Erythroblast (primary cell): ENCODE data around the gene HIC1.

Experiments
- GATA1 ChIP-seq: IDR thresholded peaks from 2 replicates; pipeline ENCODE4 v1.6.1; 2011; ENCODE audit warnings: low read depth, mild to moderate bottlenecking, control low read depth, low read length, moderate library complexity
- POLR2A ChIP-seq: IDR thresholded peaks from 2 replicates; pipeline ENCODE4 v1.6.1; 2011; ENCODE audit warnings: mild to moderate bottlenecking, low read length

DNA sequence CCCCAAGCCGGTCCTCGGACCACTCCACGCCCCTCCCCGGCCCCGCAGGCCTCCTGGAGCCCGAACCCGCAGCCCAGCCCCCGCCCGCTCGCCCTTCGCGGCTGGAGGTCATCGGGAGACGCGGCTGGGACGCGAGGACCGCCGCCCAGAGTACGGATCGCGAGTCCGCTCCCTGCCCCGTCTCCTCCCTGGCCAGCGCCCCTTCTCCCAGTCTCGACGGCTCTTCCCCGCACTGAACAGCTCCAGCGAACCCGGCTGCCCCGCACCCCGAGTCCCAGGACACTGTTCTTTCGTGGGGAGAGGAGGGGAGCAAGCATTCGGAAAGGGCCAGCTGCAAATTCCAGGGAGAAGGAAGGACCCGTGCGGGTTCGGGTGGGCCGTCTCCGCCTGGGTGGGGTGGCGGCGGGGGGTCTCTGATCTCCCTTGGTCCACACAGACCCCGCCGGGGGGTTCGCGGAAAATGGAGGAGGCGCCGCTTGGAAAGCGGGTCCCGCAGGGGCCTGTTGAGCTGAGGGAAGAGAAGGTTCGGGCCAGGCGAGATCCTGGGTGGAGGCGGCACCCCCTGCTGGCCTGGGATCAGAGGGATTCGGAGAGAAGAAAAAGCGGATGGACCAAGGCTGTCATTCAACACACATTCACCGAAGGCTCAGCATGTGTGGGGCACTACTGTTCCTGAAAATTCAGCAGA lies 29.1 kb upstream of the HIC1 start:
- no peak for TF ChIP-seq POLR2A
- TF ChIP-seq GATA1: no peak
